ENCODE results near the gene EIF2AK3. TPM values are rescaled to one million over a fixed set of nuclear protein-coding genes. Genes with fewer than 3 reads are reported as not detected.

Gene EIF2AK3
- total and polyA plus RNA-seq, 10 of the 15 experiments (the other 5 are each of a cell fraction or from before 2014, with no cell fraction given) = 5.0 to 44.7 (median 22.4) TPM

GRCh38 chr2:88613921-88614320 lies 13.3 kb downstream of the EIF2AK3 start:
- WGBS (ENCODE audit: insufficient coverage, insufficient replicate concordance, low lambda C conversion rate, missing lambda C conversion rate) = 74% methylated on average over 4 of the region's 4 CpGs
- ChIA-PET CTCF (interaction anchor here (1.4 to 1.6 kb wide), 3 partner anchors 8 to 23 kb away, joined by 3 to 9 read pairs (median 4); no protein-coding TSS in a partner anchor), POLR2A (interaction anchor here (1.1 to 3.4 kb wide), 3 partner anchors 10 to 14 kb away, joined by 6 to 20 read pairs (median 14); partner anchors contain the start of gene EIF2AK3), SMC1A (ENCODE audit: uncharacterized antibody, unreplicated experiment) (interaction anchor here (0.7 to 11.2 kb wide), 6 partner anchors 8 to 54 kb away, joined by 3 to 231 read pairs (median 5); no protein-coding TSS in a partner anchor), RAD21 (ENCODE audit: unreplicated experiment) (interaction anchor here (1.1 to 3.4 kb wide), 4 partner anchors 8 to 55 kb away, joined by 5 to 16 read pairs (median 10); no protein-coding TSS in a partner anchor)
- DNase-seq (ENCODE audit: low read depth, low spot score) (no peak), FAIRE-seq (no peak), ATAC-seq (no peak)
- H3K9ac ChIP-seq (ENCODE audit: control insufficient read depth, insufficient read depth, low read length) = peak overlapping the region; percentile 32; the same call in 1 of the 2 replicates
- H3K27me3 ChIP-seq (replicated peaks in 1 of 2; ENCODE audit: control insufficient read depth in 2 of 2, insufficient read depth in 2 of 2, low read length in 1 of 2) = no peaks in the 10 kb centered on the region
- H3K79me2 ChIP-seq (ENCODE audit: control insufficient read depth, insufficient read depth, low read length) = peaks cover 74% of the 10 kb centered on the region
- no peak overlapping the region for H3K4me3 ChIP-seq
- H3K36me3 ChIP-seq (ENCODE audit: control insufficient read depth in 2 of 2, insufficient read depth in 2 of 2, low read length in 1 of 2) = peaks cover 0 to 25% of the 10 kb centered on the region in 2 experiments; a peak in 2 of 4 replicates
- no peak for TF ChIP-seq SUPT20H (IDR thresholded peaks at IDR 0.05; ENCODE audit: borderline replicate concordance, control insufficient read depth, low read depth, low read length)
- no peak for TF ChIP-seq MEF2A (IDR thresholded peaks at IDR 0.05; ENCODE audit: insufficient read depth, low read depth, low read length)
- TF ChIP-seq, protein P1, sequence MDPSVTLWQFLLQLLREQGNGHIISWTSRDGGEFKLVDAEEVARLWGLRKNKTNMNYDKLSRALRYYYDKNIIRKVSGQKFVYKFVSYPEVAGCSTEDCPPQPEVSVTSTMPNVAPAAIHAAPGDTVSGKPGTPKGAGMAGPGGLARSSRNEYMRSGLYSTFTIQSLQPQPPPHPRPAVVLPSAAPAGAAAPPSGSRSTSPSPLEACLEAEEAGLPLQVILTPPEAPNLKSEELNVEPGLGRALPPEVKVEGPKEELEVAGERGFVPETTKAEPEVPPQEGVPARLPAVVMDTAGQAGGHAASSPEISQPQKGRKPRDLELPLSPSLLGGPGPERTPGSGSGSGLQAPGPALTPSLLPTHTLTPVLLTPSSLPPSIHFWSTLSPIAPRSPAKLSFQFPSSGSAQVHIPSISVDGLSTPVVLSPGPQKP (IDR thresholded peaks at IDR 0.05; ENCODE audit: low read depth, low read length) = no peak
- no peak for TF ChIP-seq BMI1 (IDR thresholded peaks at IDR 0.05; ENCODE audit: borderline replicate concordance)
- no peak for TF ChIP-seq IKZF2 (IDR thresholded peaks at IDR 0.05)
- TF ChIP-seq ATF3 (IDR thresholded peaks at IDR 0.05; ENCODE audit: borderline replicate concordance, extremely low read depth, low read depth, low read length) = no peak
- TF ChIP-seq, protein P2, sequence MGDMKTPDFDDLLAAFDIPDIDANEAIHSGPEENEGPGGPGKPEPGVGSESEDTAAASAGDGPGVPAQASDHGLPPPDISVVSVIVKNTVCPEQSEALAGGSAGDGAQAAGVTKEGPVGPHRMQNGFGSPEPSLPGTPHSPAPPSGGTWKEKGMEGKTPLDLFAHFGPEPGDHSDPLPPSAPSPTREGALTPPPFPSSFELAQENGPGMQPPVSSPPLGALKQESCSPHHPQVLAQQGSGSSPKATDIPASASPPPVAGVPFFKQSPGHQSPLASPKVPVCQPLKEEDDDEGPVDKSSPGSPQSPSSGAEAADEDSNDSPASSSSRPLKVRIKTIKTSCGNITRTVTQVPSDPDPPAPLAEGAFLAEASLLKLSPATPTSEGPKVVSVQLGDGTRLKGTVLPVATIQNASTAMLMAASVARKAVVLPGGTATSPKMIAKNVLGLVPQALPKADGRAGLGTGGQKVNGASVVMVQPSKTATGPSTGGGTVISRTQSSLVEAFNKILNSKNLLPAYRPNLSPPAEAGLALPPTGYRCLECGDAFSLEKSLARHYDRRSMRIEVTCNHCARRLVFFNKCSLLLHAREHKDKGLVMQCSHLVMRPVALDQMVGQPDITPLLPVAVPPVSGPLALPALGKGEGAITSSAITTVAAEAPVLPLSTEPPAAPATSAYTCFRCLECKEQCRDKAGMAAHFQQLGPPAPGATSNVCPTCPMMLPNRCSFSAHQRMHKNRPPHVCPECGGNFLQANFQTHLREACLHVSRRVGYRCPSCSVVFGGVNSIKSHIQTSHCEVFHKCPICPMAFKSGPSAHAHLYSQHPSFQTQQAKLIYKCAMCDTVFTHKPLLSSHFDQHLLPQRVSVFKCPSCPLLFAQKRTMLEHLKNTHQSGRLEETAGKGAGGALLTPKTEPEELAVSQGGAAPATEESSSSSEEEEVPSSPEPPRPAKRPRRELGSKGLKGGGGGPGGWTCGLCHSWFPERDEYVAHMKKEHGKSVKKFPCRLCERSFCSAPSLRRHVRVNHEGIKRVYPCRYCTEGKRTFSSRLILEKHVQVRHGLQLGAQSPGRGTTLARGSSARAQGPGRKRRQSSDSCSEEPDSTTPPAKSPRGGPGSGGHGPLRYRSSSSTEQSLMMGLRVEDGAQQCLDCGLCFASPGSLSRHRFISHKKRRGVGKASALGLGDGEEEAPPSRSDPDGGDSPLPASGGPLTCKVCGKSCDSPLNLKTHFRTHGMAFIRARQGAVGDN (IDR thresholded peaks at IDR 0.05) = no peak
- no peak for TF ChIP-seq CEBPZ (IDR thresholded peaks at IDR 0.05; ENCODE audit: low read depth, low read length)
- no peak for TF ChIP-seq BACH1 (IDR thresholded peaks at IDR 0.05; ENCODE audit: borderline replicate concordance)
- peak overlapping the region; percentile 93 for H3K4me2 ChIP-seq (ENCODE audit: control insufficient read depth, insufficient read depth)
- BruUV-seq (replicated peaks) = no TSS peak
- no peak overlapping the region for H2AFZ ChIP-seq (ENCODE audit: control insufficient read depth, low read depth, low read length)
- intact Hi-C loops (cut with micrococcal nuclease; ENCODE audit: unreplicated experiment) = loop anchor here (1.0 kb wide), 2 partner anchors 8 to 14 kb away; no protein-coding TSS in a partner anchor
- H3K9me3 ChIP-seq (replicated peaks; ENCODE audit: control insufficient read depth, insufficient read depth, low read length) = no peaks in the 10 kb centered on the region
- peak overlapping the region; percentile 80 for H3K27ac ChIP-seq (ENCODE audit: control insufficient read depth, insufficient read depth)
- in situ Hi-C loops (cut with MboI) = no loop called here
- no peaks in the 10 kb centered on the region for H4K20me1 ChIP-seq (ENCODE audit: control insufficient read depth, insufficient read depth)
- peaks cover 39% of the 10 kb centered on the region for H3K4me1 ChIP-seq (ENCODE audit: control insufficient read depth, insufficient read depth, low read length)
